Putamen (tissue), 1 donor: ENCODE measurements around the gene OR10K1.
A peak's percentile ranks its signal among the peaks of the same experiment; 100 is the strongest.
"Not testable (repeated sequence)": the region's sequence is repeated elsewhere in the genome, so short reads cannot be mapped to it uniquely, and the experiment has no call there.

Experiments
- DNase-seq: peaks from one replicate; pipeline ENCODE4 v3.0.0-alpha.2; 2016; ENCODE audit warnings: low spot score

The OR10K1 gene, protein sequence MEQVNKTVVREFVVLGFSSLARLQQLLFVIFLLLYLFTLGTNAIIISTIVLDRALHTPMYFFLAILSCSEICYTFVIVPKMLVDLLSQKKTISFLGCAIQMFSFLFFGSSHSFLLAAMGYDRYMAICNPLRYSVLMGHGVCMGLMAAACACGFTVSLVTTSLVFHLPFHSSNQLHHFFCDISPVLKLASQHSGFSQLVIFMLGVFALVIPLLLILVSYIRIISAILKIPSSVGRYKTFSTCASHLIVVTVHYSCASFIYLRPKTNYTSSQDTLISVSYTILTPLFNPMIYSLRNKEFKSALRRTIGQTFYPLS

GRCh38 chr1:158461534-158461933, at the start of gene OR10K1:
Gene OR10K1, plus strand, starts transcription at chr1:158461834. Its CDS starts 3,728 bp downstream, at chr1:158465562.
- DNase-seq = no peak

GRCh38 chr1:158414651-158415345, 46.8 kb upstream of the OR10K1 start:
- no peak for DNase-seq

GRCh38 chr1:158417586-158417985, 44.0 kb upstream of the OR10K1 start:
- no peak for DNase-seq

- DNase-seq = no peak
Observed at GRCh38 chr1:158422212-158422611, 39.4 kb upstream of the OR10K1 start.

DNA sequence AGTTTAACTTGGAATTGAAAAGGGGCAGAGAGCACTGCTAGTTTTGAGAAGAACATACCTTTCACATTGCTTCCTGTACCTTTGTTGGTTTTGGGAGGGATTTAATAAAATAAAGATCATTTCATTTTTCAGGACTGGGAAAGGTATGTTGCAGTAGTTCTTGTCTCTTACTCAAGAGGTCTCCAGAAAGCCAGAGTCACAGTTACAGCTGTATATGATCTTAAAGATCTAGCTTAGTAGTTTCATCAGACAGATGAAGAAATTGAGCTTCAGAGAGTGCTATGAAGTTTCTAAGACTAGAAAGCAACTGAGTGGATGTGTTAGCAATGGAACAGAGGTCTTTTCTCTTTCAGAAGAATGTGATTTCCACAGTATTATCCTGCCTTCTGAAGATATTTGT, 36.6 kb upstream of the OR10K1 start:
- no peak for DNase-seq

DNA sequence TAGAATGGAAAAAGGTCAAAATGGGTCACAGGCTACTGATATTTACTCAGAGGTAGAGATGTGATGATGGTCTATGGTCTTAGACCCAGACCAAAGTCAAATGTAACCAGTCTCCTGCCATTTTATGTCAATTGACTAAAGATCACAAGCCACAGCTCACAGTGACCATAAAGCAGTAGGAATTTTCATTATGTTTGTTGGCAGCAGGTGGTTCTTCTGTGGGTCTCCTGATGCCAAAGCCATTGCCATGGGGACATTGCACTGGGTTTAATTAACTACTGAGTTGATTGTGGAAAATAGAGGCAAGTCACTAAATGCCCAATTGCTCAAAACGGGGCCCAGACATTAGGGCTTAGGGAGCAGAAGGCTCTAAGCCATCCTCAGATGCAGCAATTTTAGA, 35.5 kb upstream of the OR10K1 start, which contains the start of gene OR10K2:
Gene OR10K2 (minus strand): TSS at position 101 of the 400 bp plus-strand sequence. CDS start 5,371 bp downstream, outside the sequence.
- no peak for DNase-seq

GRCh38 chr1:158430163-158430562, 31.5 kb upstream of the OR10K1 start:
- DNase-seq = not testable (repeated sequence)

DNA sequence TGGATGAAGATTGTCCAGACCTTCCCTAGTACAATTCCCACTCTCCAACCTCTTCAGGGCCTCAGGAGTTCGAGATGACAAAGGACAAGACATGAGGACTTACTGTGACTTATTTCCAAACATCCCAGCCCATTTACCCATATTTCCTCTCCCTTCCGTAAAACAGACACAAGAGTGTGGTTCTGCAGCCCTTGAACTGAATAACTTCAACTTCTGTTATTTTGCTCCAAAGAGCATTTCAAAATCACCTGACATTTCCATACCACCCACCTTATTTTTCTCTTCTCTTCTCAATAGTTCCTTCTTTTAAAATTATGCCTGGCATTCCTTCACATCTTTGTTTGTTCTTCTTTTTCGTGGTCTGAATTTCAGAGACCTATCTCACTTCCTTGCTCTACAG, 26.9 kb upstream of the OR10K1 start:
- no peak for DNase-seq

- DNase-seq = no peak
Observed at GRCh38 chr1:158445376-158445775, 16.3 kb upstream of the OR10K1 start.

GRCh38 chr1:158454537-158454936, 7.1 kb upstream of the OR10K1 start:
- DNase-seq = no peak

- no peak for DNase-seq
Observed at GRCh38 chr1:158457246-158457645, 4.4 kb upstream of the OR10K1 start.

GRCh38 chr1:158458263-158458662, 3.4 kb upstream of the OR10K1 start:
- DNase-seq = no peak

GRCh38 chr1:158471920-158472319, 10.3 kb downstream of the OR10K1 start, which contains the start of gene OR10R2:
Gene OR10R2, plus strand, starts transcription at chr1:158472220. Its CDS starts 106 bp downstream, at chr1:158472326.
- DNase-seq = no peak

DNA sequence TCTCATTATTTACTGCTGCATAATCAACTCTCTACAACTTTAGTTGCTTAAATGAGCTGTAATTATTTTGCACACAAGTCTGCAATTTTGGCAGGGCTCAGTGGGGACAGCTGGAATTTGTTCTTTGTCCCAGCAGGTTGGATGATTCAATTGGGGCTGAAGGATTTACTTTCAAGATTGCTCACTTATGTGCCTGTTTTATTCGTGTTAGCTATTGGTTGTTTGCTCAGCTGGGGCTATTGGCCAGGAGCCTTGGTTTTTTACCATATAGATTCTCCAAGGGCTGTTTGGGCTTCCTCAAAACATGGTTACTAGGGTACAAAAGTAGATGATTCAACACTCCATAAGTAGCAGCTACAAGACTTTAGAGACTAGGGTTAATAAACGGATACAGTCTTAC, 23.8 kb downstream of the OR10K1 start:
- no peak for DNase-seq

DNA sequence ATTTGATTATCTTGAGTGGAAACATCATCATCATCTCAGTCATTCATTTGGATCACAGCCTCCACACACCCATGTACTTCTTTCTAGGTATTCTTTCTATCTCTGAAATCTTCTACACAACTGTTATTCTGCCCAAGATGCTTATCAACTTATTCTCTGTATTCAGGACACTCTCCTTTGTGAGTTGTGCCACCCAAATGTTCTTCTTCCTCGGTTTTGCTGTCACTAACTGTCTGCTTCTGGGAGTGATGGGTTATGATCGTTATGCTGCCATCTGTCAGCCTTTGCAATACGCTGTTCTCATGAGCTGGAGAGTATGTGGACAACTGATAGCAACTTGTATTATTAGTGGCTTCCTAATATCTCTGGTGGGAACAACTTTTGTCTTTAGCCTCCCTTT, 29.7 kb downstream of the OR10K1 start:
- no peak for DNase-seq

- DNase-seq = no peak
Observed at GRCh38 chr1:158493054-158493453, 31.4 kb downstream of the OR10K1 start.

DNA sequence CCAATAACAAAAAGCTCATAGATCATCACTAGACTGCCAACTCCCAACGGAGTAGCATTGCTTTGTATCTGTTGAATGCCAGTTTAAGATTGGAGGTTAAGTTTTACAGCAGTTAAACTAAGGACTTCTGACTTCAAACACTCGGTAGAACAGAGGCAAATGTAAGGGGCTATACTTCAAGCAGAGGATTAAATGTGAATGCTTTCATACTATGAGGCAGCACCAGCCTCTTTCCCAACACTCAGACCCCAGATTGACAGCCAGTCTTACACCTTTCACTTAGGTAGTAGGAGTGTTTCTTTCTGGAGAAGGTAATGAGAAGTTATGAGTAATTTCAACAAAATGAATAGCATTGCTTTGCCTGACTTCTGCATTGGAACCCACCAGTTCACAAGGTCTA, 33.2 kb downstream of the OR10K1 start:
- DNase-seq = no peak

GRCh38 chr1:158496374-158496773, 34.7 kb downstream of the OR10K1 start:
- DNase-seq = peak; percentile 22

DNA sequence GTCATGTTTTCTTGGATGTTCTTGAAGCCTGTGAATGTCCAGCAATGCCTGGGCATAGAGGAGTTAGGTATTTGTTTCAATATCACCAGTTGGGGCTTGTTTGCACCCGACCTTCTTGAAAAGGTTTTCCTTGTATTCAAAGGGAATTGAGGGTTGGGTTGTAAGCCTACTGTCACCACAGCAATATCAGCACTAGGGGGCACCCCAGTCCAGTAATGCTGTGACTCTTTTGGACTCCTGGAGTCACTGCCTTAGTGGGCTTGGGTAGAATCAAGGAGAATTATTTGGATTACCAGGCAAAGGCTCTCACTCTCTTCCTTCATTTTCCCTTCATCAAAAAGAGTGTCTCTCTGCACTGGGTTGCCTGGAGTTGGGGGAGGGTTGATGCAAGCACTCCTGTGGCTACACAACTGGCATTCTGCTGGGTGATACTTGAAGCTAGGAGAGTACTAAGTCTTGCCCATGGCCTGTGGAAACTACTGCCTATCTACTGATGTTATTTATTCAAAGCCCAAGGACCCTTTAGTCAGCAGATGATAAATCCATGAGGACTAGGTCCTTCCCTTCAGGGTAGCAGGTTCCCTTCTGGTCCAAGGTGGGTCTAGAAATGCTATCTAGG, 44.8 kb downstream of the OR10K1 start:
- no peak for DNase-seq

- no peak for DNase-seq
Observed at GRCh38 chr1:158507511-158507910, 45.9 kb downstream of the OR10K1 start.

- DNase-seq = no peak
Observed at GRCh38 chr1:158509471-158510156, 48.0 kb downstream of the OR10K1 start.

- DNase-seq = peak; percentile 34
Observed at GRCh38 chr1:158516966-158517365, 55.3 kb downstream of the OR10K1 start.
